ENCODE measurements around the gene NPAS3.

NPAS3 gene

DNA sequence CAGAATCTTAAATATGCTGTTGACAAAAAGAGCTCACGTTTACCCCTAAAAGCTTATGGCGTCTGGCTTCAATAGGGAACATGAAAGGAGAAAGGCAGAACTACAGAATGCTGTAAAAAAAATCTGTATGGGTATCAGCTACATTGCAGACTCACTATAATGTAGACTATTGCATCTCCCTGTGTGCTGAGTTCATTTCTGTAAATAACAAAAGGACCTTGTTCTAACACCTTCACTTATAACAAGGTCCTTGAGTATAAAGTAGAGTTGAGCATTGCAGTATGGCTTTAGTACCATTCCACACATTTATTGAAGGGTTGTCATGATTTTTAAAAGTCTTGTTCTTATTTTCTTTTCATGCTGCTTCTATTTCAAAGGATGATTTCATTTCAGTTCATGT, 165.3 kb downstream of the NPAS3 start:
- no peak for DNase-seq (ENCODE audit: low spot score)
- TF ChIP-seq CTCF (IDR thresholded peaks at IDR 0.05; ENCODE audit: extremely low read depth, missing control alignments) = no peak

GRCh38 chr14:33110737-33111443, 172.2 kb downstream of the NPAS3 start:
- DNase-seq (ENCODE audit: low spot score) = no peak
- TF ChIP-seq CTCF (IDR thresholded peaks at IDR 0.05; ENCODE audit: extremely low read depth, missing control alignments) = no peak

DNA sequence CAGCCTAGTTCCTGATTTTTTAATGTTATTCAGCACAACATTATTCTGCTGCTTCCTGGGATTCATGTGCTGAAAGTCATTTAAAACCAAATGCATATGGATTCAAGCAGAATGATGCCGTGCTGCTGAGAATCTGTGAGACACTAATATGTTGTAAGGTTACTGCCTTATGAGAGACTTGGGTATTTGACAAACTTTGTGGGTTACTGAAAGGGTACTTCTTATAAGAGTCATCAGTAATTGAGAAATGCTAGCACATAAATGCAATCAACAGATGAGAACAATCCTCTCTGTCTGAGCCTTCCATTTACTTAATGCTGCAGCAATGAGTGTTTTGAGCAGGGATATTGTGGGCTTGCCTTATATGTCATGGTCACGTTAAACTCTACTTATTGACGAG, 175.7 kb downstream of the NPAS3 start:
- DNase-seq (ENCODE audit: low spot score) = no peak
- TF ChIP-seq CTCF (IDR thresholded peaks at IDR 0.05; ENCODE audit: extremely low read depth, missing control alignments) = no peak

DNA sequence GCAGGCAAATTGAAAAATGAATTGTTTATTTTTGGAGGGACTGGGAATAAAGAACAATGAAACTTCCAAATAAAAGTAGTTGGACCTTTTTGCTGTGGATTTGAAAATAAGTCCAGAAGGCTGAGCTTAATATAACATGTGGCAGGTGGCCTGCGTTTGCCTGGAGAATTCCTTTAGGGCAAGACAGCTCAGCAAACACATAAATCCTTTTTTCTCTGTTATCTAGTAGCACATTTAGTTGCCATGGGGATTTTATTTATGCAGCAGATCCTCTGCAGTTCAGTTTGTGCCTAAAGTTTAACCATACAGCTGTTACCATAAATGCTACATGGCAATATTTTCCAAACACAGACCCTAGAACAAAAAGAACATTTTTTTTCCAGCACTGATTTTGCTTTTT, 180.0 kb downstream of the NPAS3 start:
- TF ChIP-seq CTCF (IDR thresholded peaks at IDR 0.05; ENCODE audit: extremely low read depth, missing control alignments) = no peak
- DNase-seq (ENCODE audit: low spot score) = no peak

DNA sequence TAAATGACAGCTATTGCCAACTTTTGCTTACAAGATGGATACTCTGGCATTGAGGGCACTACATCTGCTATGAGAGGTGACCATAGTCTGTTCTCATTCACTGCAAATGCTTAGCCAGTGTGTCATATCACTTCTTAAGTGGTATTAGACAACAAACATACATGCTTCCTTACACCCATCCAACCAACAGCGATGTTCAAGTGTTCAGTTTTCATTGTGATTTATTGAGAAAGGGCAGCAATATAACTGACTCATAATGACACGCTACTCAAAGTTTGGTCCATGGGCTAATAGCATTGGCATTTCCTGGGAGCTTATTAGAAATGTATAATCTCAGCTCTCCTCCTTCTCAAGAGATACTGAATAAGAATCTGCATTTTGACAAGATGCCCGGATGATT, 181.7 kb downstream of the NPAS3 start:
- no peak for DNase-seq (ENCODE audit: low spot score)
- TF ChIP-seq CTCF (IDR thresholded peaks at IDR 0.05; ENCODE audit: extremely low read depth, missing control alignments) = no peak

DNA sequence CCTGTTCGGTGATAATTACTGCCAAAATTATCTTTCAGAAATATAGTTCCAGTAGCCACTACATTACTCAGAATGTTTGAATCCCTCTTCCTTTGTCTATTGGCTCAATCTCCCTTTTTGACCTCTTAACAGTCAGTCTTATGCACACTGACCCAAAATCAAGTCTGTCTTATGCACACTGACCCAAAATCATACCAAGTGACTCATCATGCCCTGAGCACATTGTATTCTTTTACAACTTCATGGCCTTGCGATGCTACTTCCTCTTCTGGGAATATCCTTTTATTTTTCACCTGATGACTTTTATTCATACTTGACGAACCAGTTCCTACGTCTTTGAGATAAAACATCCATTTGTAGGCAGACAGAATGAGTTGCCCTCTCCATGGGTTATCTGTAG, 182.3 kb downstream of the NPAS3 start:
- DNase-seq (ENCODE audit: low spot score) = no peak
- TF ChIP-seq CTCF (IDR thresholded peaks at IDR 0.05; ENCODE audit: extremely low read depth, missing control alignments) = no peak

DNA sequence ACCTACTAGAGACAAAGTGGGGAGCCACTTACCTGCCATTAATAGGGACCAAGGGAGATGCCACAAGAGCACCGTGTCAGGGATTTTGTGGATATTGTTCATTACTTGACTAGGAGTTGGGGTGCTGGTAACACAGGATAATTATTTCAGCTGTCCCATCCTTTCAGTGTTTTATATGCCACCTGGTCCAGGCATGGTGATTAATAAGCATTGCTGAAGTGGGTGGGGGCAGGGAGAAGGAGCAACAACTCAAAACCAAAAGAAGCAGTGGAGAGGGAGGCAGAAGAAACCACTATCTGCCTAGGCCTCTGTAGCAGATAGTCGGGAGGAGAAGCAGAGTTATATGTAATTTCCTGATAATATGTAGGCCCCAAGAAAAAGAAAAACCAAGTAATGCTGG, 184.6 kb downstream of the NPAS3 start:
- no peak for TF ChIP-seq CTCF (IDR thresholded peaks at IDR 0.05; ENCODE audit: extremely low read depth, missing control alignments)

More for the DNA sequence above, 184.6 kb downstream of the NPAS3 start:
- no peak for DNase-seq (ENCODE audit: low spot score)

Measured in GM20000 (cell line).